Gastrocnemius medialis (tissue), 4 donors: Measurements from ENCODE around the gene DMBT1. TPM values are rescaled to one million over a fixed set of nuclear protein-coding genes. Genes with fewer than 3 reads are reported as not detected.

Source experiments
- ATAC-seq, 2 donors: fragments of 150-250 bp; one replicate each; pipeline ENCODE4 v1.9.1; 2016
- DNase-seq, 2 donors: peaks; one replicate each; pipeline ENCODE4 v3.0.0-alpha.2; 2019
- H3K27ac ChIP-seq, 4 donors: fragments of 200-600 bp; sonication (generic); 1 replicate in 1 of 4; 2 replicates in 3 of 4; pipeline ENCODE4 v1.5.1; 2016 to 2018; ENCODE audit warnings: mild to moderate bottlenecking in 2 of 4, moderate library complexity in 1 of 4
- H3K27me3 ChIP-seq, 3 donors: fragments of 200-600 bp; sonication (generic) in 2 of 3; 1 replicate in 1 of 3; 2 replicates in 2 of 3; pipeline versions ENCODE4 v1.5.1 to v1.6.0; 2016 to 2019; ENCODE audit warnings: mild to moderate bottlenecking in 1 of 3, moderate library complexity in 1 of 3
- H3K36me3 ChIP-seq, 2 donors: fragments of 200-600 bp; sonication (generic) in 1 of 2; one replicate each; pipeline ENCODE4 v1.5.1; 2017 to 2018
- H3K4me1 ChIP-seq, 2 donors: fragments of 200-600 bp; sonication (generic) in 1 of 2; one replicate each; pipeline ENCODE4 v1.5.1; 2016 to 2017; ENCODE audit warnings: mild to moderate bottlenecking in 2 of 2
- H3K4me3 ChIP-seq, 4 donors: fragments of 200-600 bp; sonication (generic) in 3 of 4; 1 replicate in 1 of 4; 2 replicates in 3 of 4; pipeline ENCODE4 v1.5.1; 2016 to 2019; ENCODE audit warnings: mild to moderate bottlenecking in 2 of 4
- H3K9me3 ChIP-seq, 3 donors: fragments of 200-600 bp; sonication (generic) in 2 of 3; 1 replicate in 1 of 3; 2 replicates in 2 of 3; pipeline ENCODE4 v1.5.1; 2016 to 2019
- POLR2A ChIP-seq, 2 donors: fragments of 450-650 bp; IDR thresholded peaks; one replicate each; pipeline ENCODE4 v1.6.1; 2017; ENCODE audit warnings: antibody characterized with exemption in 2 of 2, mild to moderate bottlenecking in 2 of 2, moderate library complexity in 2 of 2
- in situ Hi-C, 4 donors: fragments of 200-750 bp; cut with MboI; loops; one replicate each; pipeline versions ENCODE4 v1.15.0 to v1.8.0; 2017; ENCODE audit warnings: low sequenced_read_pairs in 4 of 4
- intact Hi-C: fragments of 100-400 bp; cut with DNase I; formaldehyde crosslinking; loops from one replicate; pipeline ENCODE4 v1.15.1; 2023; ENCODE audit warnings: low total_unique reads
- total RNA-seq, 4 donors: library from RNA; depleted of rRNA; stranded (reverse); fragments of >200 nt; gene quantifications; one replicate each; pipeline versions ENCODE4 v1.1.0 to v1.2.3, GENCODE V29; 2016
- TF ChIP-seq, protein P1 (sequence below), 5 experiments: fragments of 450-650 bp in 3 of 5; fragments of 200-600 bp in 2 of 5; sonication (generic) in 2 of 5; IDR thresholded peaks in 4 of 5; conservative IDR thresholded peaks in 1 of 5; 1 replicate in 4 of 5; 2 replicates in 1 of 5; pipeline ENCODE4 v1.5.1; 2016 to 2019; ENCODE audit warnings: antibody characterized with exemption in 5 of 5, mild to moderate bottlenecking in 3 of 5, moderate library complexity in 3 of 5

The DMBT1 gene
- total RNA-seq, 4 donors from 2014 or later = 0.32 TPM; not detected in 3

GRCh38 chr10:122624546-122624945 is 64.0 kb downstream of the DMBT1 start:
- DNase-seq (no peak), ATAC-seq (no peak)
- Histone ChIP-seq H3K27ac (no peak overlapping the region), H3K4me3 (no peak overlapping the region), H3K9me3 (no peaks in the 10 kb centered on the region), H3K27me3 (no peaks in the 10 kb centered on the region), H3K4me1 (no peaks in the 10 kb centered on the region), H3K36me3 (no peaks in the 10 kb centered on the region)
- in situ Hi-C loops = no loop called here
- TF ChIP-seq, protein P1, sequence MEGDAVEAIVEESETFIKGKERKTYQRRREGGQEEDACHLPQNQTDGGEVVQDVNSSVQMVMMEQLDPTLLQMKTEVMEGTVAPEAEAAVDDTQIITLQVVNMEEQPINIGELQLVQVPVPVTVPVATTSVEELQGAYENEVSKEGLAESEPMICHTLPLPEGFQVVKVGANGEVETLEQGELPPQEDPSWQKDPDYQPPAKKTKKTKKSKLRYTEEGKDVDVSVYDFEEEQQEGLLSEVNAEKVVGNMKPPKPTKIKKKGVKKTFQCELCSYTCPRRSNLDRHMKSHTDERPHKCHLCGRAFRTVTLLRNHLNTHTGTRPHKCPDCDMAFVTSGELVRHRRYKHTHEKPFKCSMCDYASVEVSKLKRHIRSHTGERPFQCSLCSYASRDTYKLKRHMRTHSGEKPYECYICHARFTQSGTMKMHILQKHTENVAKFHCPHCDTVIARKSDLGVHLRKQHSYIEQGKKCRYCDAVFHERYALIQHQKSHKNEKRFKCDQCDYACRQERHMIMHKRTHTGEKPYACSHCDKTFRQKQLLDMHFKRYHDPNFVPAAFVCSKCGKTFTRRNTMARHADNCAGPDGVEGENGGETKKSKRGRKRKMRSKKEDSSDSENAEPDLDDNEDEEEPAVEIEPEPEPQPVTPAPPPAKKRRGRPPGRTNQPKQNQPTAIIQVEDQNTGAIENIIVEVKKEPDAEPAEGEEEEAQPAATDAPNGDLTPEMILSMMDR (IDR thresholded peaks at IDR 0.05 in 4 of 5, conservative IDR thresholded peaks at IDR 0.05 in 1 of 5) = no peak
- no peak for TF ChIP-seq POLR2A (IDR thresholded peaks at IDR 0.05)
- intact Hi-C loops = no loop called here

GRCh38 chr10:122630526-122630925 is 70.0 kb downstream of the DMBT1 start:
- intact Hi-C loops (no loop called here), in situ Hi-C loops (no loop called here)
- no peak for TF ChIP-seq POLR2A (IDR thresholded peaks at IDR 0.05)
- TF ChIP-seq, protein P1 (IDR thresholded peaks at IDR 0.05 in 4 of 5, conservative IDR thresholded peaks at IDR 0.05 in 1 of 5) = no peak
- ATAC-seq (no peak), DNase-seq (no peak)
- H3K9me3 ChIP-seq = no peaks in the 10 kb centered on the region
- H3K27ac ChIP-seq = no peak overlapping the region
- no peaks in the 10 kb centered on the region for H3K4me1 ChIP-seq
- no peaks in the 10 kb centered on the region for H3K36me3 ChIP-seq
- H3K27me3 ChIP-seq = no peaks in the 10 kb centered on the region
- H3K4me3 ChIP-seq = no peak overlapping the region

- DNase-seq = no peak
- ATAC-seq = no peak
- in situ Hi-C loops = no loop called here
These were observed 71.5 kb downstream of the DMBT1 start for GRCh38 chr10:122632031-122632430.

GRCh38 chr10:122632576-122632975 is 72.0 kb downstream of the DMBT1 start:
- no peaks in the 10 kb centered on the region for H3K9me3 ChIP-seq
- in situ Hi-C loops = no loop called here
- TF ChIP-seq, protein P1 (IDR thresholded peaks at IDR 0.05 in 4 of 5, conservative IDR thresholded peaks at IDR 0.05 in 1 of 5) = no peak
- TF ChIP-seq POLR2A (IDR thresholded peaks at IDR 0.05) = no peak
- ATAC-seq (no peak), DNase-seq (no peak)
- no peak overlapping the region for H3K27ac ChIP-seq
- H3K4me1 ChIP-seq = no peaks in the 10 kb centered on the region
- intact Hi-C loops = no loop called here
- no peak overlapping the region for H3K4me3 ChIP-seq
- no peaks in the 10 kb centered on the region for H3K27me3 ChIP-seq
- H3K36me3 ChIP-seq = no peaks in the 10 kb centered on the region

More at GRCh38 chr10:122632031-122632430, 71.5 kb downstream of the DMBT1 start:
- Histone ChIP-seq H3K27me3 (no peaks in the 10 kb centered on the region), H3K4me3 (no peak overlapping the region), H3K27ac (no peak overlapping the region), H3K4me1 (no peaks in the 10 kb centered on the region), H3K9me3 (no peaks in the 10 kb centered on the region), H3K36me3 (no peaks in the 10 kb centered on the region)
- intact Hi-C loops = no loop called here
- no peak for TF ChIP-seq POLR2A (IDR thresholded peaks at IDR 0.05)
- TF ChIP-seq, protein P1 (IDR thresholded peaks at IDR 0.05 in 4 of 5, conservative IDR thresholded peaks at IDR 0.05 in 1 of 5) = no peak

- TF ChIP-seq, protein P1 (IDR thresholded peaks at IDR 0.05 in 4 of 5, conservative IDR thresholded peaks at IDR 0.05 in 1 of 5) = no peak
- TF ChIP-seq POLR2A (IDR thresholded peaks at IDR 0.05) = no peak
- intact Hi-C loops = no loop called here
- ATAC-seq (no peak), DNase-seq (no peak)
- Histone ChIP-seq H3K9me3 (no peaks in the 10 kb centered on the region), H3K4me3 (no peak overlapping the region), H3K36me3 (no peaks in the 10 kb centered on the region), H3K27ac (no peak overlapping the region), H3K27me3 (no peaks in the 10 kb centered on the region), H3K4me1 (no peaks in the 10 kb centered on the region)
- in situ Hi-C loops = no loop called here
These were observed 76.4 kb downstream of the DMBT1 start for GRCh38 chr10:122636953-122637352.
